Activated naive CD4-positive, alpha-beta T cell treated with Interleukin-2 at 50 U/mL for 16 hours (primary cell): ENCODE results near the gene EDAR.
A peak's percentile ranks its signal among the peaks of the same experiment; 100 is the strongest.

Experiments used
- DNase-seq: peaks from one replicate; pipeline ENCODE4 v3.0.0-alpha.2; 2020

The EDAR gene

DNA sequence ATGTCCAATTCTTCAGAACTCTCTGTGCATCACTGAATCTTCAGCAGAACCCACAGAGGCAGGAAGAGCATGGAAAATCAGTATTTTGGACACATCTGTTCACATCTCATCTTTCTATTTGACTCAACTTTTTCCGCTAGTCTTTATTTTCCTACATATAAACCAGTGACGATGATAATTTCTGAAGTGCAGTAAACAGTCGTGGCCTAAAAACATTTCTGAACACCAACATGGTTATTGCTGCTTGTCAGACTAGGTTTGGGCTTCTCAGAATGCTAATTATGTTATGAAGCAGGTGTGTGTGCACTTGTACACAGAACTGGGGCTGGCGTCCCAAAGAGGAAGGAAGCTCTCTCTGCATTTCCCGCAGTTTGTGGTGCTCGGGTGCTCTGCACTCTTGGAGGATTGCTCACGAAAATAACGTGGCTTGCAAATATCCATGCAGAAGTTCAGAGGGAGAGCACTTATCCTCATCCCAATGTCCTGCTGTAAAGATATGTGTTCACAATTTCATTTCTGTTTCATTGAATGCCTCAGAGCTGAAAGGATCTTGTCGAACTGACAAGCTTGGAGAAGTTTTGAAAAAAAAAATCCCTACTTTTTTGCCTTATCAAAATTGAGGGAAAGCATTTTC, 50.8 kb downstream of the EDAR start:
- DNase-seq = no peak

- no peak for DNase-seq
Observed at GRCh38 chr2:108937367-108938017, 51.5 kb downstream of the EDAR start.

GRCh38 chr2:108936866-108937265, 52.2 kb downstream of the EDAR start:
- DNase-seq = no peak

- DNase-seq = no peak
Observed at GRCh38 chr2:108936076-108936864, 52.8 kb downstream of the EDAR start.

GRCh38 chr2:108935271-108935741, 53.7 kb downstream of the EDAR start:
- DNase-seq = no peak

DNA sequence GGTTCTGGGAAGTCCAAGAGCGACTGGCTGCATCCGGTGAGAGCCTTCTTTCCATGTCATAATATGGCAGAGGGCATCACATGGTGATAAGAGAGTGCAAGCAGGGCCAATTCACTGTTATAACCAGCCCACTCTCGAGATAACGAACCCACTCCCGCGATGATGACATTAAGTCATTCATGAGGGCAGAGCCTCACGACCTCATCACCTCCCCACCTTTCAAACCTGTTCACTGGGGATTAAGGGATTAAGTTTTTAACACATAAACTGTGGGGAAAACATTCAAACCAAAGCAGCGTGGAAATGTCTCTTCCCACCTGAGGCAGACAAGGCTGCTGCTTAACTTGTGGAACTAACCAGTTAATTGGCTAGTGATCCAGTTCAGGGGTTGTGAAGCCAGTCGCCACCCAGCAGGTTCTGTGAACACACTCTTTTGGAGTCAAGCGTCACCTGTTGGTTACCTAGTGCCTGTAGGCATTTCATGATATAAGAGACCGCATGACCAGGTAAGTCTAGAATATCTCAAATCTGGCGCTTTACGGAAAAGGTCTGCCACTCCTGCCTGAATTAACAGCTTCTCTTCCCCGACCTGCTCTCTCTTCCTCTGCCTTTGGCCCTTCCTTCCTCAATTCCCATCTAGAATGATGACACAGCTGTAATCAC, 54.3 kb downstream of the EDAR start:
- DNase-seq = no peak

DNA sequence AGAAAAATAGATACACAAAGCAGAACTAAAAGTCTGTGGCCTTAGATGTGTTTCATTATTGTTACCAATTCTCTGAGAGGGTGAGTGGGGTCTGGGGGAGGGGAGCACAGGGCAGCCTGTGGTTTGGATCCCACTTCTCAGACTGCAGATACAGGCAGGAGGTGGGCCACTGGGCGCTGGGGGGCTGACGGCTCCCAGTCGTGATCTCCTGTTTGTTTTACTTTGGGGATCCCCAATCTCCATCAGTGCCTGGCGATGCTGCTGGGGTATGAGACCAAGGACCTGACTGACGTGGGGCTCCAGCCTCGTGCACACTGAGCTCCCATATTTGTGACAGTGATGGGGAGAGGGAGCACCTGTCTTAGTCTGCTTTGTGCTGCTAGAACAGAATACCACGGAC, 54.9 kb downstream of the EDAR start:
- DNase-seq = no peak

- no peak for DNase-seq
Observed at GRCh38 chr2:108933691-108934117, 55.3 kb downstream of the EDAR start.

DNA sequence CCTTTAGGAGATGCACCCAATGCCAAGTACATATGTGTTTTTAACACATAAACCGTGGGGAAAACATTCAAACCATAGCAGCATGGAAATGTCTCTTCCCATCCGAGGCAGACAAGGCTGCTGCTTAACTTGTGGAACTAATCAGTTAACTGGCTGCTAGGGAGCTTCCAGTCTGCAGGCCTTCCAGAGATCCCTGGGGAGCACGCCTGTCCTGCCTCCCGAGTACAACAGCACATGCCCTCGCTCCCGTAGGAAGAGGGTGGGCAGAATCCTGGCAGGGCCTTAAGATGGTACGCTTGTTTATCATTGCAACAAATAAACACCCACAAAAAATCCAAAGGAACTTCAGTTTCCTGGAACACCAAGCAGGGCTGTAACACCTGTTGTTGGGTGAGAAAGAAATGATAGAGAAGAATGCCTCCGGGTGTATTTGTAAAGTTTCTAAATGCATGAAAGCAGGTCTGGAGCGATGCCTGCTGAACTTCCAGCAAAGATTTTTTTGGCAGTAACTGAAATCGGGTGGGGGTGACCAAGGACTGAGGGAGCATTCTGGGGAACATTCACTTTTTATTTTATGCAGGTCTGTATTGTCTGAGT, 56.2 kb downstream of the EDAR start:
- no peak for DNase-seq

DNA sequence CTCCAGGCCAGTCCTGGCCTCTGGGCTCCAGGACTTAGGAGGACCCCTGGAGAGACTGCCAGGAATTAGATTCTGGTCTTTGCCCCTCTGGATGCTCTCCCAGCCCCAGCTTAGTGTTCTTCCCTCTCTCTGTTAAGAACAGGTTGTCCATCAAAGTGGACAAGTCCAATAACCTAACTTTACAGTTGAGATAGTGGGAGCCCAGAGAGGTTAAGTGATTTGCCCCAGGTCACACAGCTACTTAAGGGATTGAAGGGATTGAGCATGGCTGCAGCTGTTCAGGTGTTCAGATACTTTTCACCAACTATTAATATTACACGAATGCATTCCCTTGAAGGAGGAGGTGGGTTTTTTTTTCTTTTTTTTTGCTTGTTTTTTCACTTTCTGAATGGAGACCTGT, 57.6 kb downstream of the EDAR start:
- DNase-seq = no peak

GRCh38 chr2:108929807-108930425, 59.1 kb downstream of the EDAR start:
- no peak for DNase-seq

DNA sequence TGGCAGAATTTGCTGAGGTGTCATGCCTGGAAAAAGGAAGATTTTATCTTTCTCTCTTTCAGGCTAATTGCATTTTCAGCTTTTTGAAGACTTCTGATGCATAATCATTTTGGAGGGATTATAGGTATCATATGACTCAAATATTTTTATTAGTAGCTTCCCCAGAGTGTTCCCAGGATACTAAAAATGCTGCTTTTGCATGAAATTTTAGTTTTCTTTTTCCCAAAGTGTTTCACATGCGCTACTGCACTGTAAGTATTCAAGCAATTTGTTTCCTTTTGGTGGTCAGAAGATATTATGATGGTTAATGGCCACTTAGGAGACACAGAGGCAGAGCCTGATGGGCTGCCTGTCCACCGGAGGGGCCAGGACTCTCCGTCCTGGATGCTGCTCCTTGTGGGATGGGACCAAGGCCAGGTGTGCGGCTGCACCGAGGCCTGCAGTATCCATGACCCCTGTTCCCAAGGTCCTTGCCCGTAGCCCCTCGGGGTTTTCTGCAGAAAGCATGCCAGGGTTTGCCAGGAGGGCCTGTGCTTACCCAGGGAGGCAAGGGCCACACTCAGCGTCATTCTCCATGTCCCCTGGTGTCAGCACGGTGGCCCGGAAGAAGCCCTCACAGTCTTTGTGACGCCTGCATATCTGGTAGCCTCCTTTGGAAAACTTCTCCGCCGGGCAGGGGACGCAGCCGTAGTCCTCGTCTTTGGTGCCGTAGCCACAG, 60.2 kb downstream of the EDAR start:
- DNase-seq = no peak

- DNase-seq = peak; percentile 5
Observed at GRCh38 chr2:108927936-108928659, 60.9 kb downstream of the EDAR start.

GRCh38 chr2:108927405-108927804, 61.6 kb downstream of the EDAR start:
- DNase-seq = no peak

GRCh38 chr2:108926561-108927380, 62.2 kb downstream of the EDAR start:
- no peak for DNase-seq

DNA sequence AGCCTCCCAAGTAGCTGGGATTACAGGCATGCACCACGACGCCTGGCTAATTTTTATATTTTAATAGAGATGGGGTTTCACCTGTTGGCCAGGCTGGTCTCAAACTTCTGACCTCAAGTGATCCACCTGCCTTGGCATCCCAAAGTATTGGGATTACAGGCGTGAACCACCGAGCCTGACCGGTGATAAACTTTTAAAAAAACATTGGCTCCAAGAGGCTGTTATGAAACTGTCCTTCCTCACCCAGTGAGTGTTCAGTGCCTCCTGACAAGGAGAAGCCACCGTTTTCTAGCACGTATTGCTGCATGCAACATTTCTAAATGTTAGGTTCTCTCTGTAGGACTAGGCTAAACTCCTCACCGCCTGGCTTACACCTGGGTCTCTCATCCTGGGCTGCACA, 63.3 kb downstream of the EDAR start:
- DNase-seq = no peak

DNA sequence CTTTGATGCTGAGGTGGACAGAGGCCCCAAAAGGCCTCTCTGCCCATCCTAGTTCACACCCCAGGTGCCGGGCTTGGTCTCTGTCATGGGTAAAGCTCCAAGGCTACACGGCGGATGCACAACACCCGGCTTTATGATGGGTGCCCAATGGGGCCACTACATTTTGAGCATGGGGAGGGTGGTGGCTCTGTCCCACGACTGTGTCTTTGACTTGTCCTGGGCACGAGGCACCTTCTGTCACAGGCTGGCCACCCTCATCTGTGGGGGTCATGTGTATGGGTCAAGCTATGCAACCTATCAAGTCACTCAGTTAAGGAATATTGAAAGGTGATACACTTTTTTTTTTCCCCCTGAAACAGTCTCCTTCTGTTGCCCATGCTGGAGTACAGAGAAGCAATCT, 63.7 kb downstream of the EDAR start:
- no peak for DNase-seq

DNA sequence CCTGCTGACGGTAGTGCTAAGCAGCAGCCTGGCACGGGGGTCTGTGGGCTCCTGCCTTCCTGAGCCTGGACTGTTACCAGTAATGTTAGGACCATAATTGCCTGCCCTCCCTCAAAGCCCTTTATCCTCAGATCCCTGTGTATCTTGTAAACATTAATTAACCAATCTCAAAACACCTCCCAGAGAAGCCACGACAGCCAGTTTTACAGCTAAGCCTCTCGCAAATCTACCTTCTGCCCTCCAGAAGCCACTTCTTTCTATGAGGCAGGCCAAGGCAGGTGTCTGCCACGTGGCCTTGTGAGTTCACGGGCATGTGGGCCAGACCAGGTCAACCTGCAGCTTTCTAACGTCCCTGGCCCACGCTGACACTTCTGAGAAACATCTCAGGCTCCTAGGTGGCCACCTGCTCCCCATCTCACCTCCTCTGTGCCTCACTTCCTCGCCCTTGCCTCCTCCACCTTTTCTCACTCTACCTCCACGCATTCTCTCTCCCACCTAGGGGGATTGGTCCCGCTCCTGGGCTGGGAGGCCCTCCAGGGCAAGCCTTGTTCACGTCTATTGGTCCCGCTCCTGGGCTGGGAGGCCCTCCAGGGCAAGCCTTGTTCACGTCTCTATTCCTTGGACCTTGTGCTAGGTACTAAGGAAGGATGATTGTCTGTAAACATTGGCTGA, 64.3 kb downstream of the EDAR start:
- no peak for DNase-seq

GRCh38 chr2:108923736-108924579, 65.1 kb downstream of the EDAR start:
- DNase-seq = no peak
